ENCODE results near the gene HIPK2. TPM values are rescaled to one million over a fixed set of nuclear protein-coding genes. Genes with fewer than 3 reads are reported as not detected.

The HIPK2 gene
- total and polyA plus RNA-seq, 10 of the 15 experiments (the other 5 are each of a cell fraction or from before 2014, with no cell fraction given) = 1.7 to 39.0 (median 9.4) TPM

DNA sequence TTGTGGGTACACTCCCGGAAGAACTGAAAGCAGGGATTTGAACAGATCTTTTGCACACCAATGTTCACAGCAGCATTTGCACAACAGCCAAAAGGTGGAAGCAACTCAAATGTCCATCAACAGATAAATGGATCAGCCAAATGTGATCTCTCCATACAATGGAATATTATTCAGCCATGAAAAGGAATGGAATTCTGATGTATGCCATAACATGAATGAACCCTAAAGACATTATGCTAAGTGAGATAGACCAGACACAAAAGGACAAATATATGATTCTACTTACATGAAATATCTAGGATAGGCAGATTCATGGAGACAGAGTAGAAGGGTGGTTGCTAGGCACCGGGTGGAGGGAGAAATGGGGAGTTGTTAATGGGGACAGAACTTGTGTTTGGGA is 217.6 kb downstream of the HIPK2 start:
- RAD21 ChIA-PET (ENCODE audit: unreplicated experiment) = no interaction called here
- Histone ChIP-seq H3K4me3 (no peak overlapping the region), H3K36me3 (ENCODE audit: control insufficient read depth in 2 of 2, insufficient read depth in 2 of 2, low read length in 1 of 2) (no peaks in the 10 kb centered on the region), H2AFZ (ENCODE audit: control insufficient read depth, low read depth, low read length) (no peak overlapping the region), H4K20me1 (ENCODE audit: control insufficient read depth, insufficient read depth) (no peaks in the 10 kb centered on the region), H3K9ac (ENCODE audit: control insufficient read depth, insufficient read depth, low read length) (no peak overlapping the region), H3K79me2 (ENCODE audit: control insufficient read depth, insufficient read depth, low read length) (no peaks in the 10 kb centered on the region), H3K27me3 (replicated peaks in 1 of 2; ENCODE audit: control insufficient read depth in 2 of 2, insufficient read depth in 2 of 2, low read length in 1 of 2) (no peaks in the 10 kb centered on the region), H3K4me2 (ENCODE audit: control insufficient read depth, insufficient read depth) (no peak overlapping the region), H3K9me3 (replicated peaks; ENCODE audit: control insufficient read depth, insufficient read depth, low read length) (no peaks in the 10 kb centered on the region; the same call in 2 of the 3 replicates), H3K4me1 (ENCODE audit: control insufficient read depth, insufficient read depth, low read length) (no peaks in the 10 kb centered on the region), H3K27ac (ENCODE audit: control insufficient read depth, insufficient read depth) (no peak overlapping the region)
- no TSS peak for BruUV-seq (replicated peaks)
- FAIRE-seq = no peak
- no peak for ATAC-seq
- no peak for DNase-seq (ENCODE audit: low read depth, low spot score)
- WGBS (ENCODE audit: insufficient coverage, insufficient replicate concordance, low lambda C conversion rate, missing lambda C conversion rate) = 97% methylated on average over 2 of the region's 2 CpGs
- in situ Hi-C loops (cut with MboI) (no loop called here), intact Hi-C loops (cut with micrococcal nuclease; ENCODE audit: unreplicated experiment) (no loop called here)
- TF ChIP-seq GABPA (IDR thresholded peaks at IDR 0.05; ENCODE audit: low read depth) (no peak), RUNX3 (IDR thresholded peaks at IDR 0.05; ENCODE audit: low read length) (no peak)
- SMC1A ChIA-PET (ENCODE audit: uncharacterized antibody, unreplicated experiment) = no interaction called here
- POLR2A ChIA-PET = no interaction called here
- CTCF ChIA-PET = interaction anchor here (1.1 kb wide), 1 partner anchor 443 kb away, joined by 3 read pairs; no protein-coding TSS in a partner anchor

DNA sequence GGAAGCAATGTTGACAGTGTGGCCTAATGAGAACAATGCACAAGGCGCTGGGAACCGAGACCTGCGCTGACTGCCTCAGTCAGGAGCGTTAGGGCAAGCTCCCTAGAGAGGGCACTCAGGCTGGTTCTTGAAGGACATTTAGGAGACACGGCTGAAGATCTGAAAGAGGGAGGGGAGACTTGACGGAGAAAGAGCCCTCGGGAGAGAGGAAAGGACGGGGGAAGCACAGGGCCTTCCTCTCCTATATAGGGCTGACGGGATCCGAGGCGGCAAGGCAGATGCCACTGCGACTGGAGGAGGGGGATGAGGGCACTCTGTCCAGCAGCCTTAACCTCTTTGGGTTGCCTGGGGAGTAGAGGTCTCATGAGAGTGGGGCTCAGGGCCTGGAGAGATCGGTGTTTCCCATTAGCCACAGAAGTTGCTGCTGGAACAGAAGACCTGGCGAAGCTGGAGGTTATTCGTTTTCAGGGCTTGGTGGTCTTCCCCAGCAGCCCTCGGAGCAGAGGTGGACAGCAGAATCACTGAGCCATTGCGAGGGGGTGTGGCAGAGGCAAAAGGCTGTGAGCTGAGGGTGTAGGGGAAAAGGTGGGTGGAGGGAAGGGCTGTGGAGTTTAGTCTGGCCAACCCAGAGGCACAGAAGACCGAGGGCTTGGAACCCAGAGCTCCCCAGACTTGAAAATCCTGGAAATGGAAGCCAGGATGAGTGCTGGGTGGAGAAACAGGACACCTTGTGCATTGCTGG is 218.3 kb downstream of the HIPK2 start:
- H2AFZ ChIP-seq (ENCODE audit: control insufficient read depth, low read depth, low read length) = no peak overlapping the region
- no peak overlapping the region for H3K4me2 ChIP-seq (ENCODE audit: control insufficient read depth, insufficient read depth)
- ChIA-PET RAD21 (ENCODE audit: unreplicated experiment) (no interaction called here), POLR2A (no interaction called here), SMC1A (ENCODE audit: uncharacterized antibody, unreplicated experiment) (no interaction called here), CTCF (interaction anchor here (1.1 kb wide), 1 partner anchor 444 kb away, joined by 3 read pairs; no protein-coding TSS in a partner anchor)
- no peak for ATAC-seq
- H3K9me3 ChIP-seq (replicated peaks; ENCODE audit: control insufficient read depth, insufficient read depth, low read length) = no peaks in the 10 kb centered on the region; the same call in 2 of the 3 replicates
- WGBS (ENCODE audit: insufficient coverage, insufficient replicate concordance, low lambda C conversion rate, missing lambda C conversion rate) = 83% methylated on average over 18 of the region's 18 CpGs
- H3K9ac ChIP-seq (ENCODE audit: control insufficient read depth, insufficient read depth, low read length) = no peak overlapping the region
- H4K20me1 ChIP-seq (ENCODE audit: control insufficient read depth, insufficient read depth) = no peaks in the 10 kb centered on the region
- no peak for DNase-seq (ENCODE audit: low read depth, low spot score)
- H3K27ac ChIP-seq (ENCODE audit: control insufficient read depth, insufficient read depth) = no peak overlapping the region
- no peaks in the 10 kb centered on the region for H3K36me3 ChIP-seq (ENCODE audit: control insufficient read depth in 2 of 2, insufficient read depth in 2 of 2, low read length in 1 of 2)
- no peaks in the 10 kb centered on the region for H3K79me2 ChIP-seq (ENCODE audit: control insufficient read depth, insufficient read depth, low read length)
- intact Hi-C loops (cut with micrococcal nuclease; ENCODE audit: unreplicated experiment) = no loop called here
- H3K4me1 ChIP-seq (ENCODE audit: control insufficient read depth, insufficient read depth, low read length) = no peaks in the 10 kb centered on the region
- H3K4me3 ChIP-seq = no peak overlapping the region
- H3K27me3 ChIP-seq (replicated peaks in 1 of 2; ENCODE audit: control insufficient read depth in 2 of 2, insufficient read depth in 2 of 2, low read length in 1 of 2) = no peaks in the 10 kb centered on the region
- no TSS peak for BruUV-seq (replicated peaks)
- in situ Hi-C loops (cut with MboI) = no loop called here
- no peak for FAIRE-seq
- TF ChIP-seq HDAC6 (IDR thresholded peaks at IDR 0.05; ENCODE audit: unreplicated experiment) (no peak), NR2C1 (IDR thresholded peaks at IDR 0.05) (no peak), E2F4 (IDR thresholded peaks at IDR 0.05; ENCODE audit: low read depth, low read length) (no peak), ZNF274 (IDR thresholded peaks at IDR 0.05; ENCODE audit: insufficient read depth, insufficient read length) (no peak), NKRF (conservative IDR thresholded peaks at IDR 0.05) (no peak), YY1 (IDR thresholded peaks at IDR 0.05; ENCODE audit: low read depth, low read length) (no peak), ZNF592 (IDR thresholded peaks at IDR 0.05) (no peak), MTA3 (IDR thresholded peaks at IDR 0.05; ENCODE audit: borderline replicate concordance, low read length) (no peak)

All from GM12878 (cell line).